Breast epithelium (tissue), 4 donors: Measurements from ENCODE around the gene LRRFIP1. TPM values are rescaled to one million over a fixed set of nuclear protein-coding genes. Genes with fewer than 3 reads are reported as not detected.

Experiments
- DNase-seq, 2 donors: peaks; one replicate each; pipeline ENCODE4 v3.0.0-alpha.2; 2019; ENCODE audit warnings: low spot score in 2 of 2
- H3K27ac ChIP-seq, 2 donors: fragments of 200-600 bp; sonication (generic) in 1 of 2; one replicate each; pipeline ENCODE4 v1.5.1; 2016 to 2019; ENCODE audit warnings: mild to moderate bottlenecking in 1 of 2
- H3K27me3 ChIP-seq, 2 donors: fragments of 200-600 bp; sonication (generic) in 1 of 2; one replicate each; pipeline versions ENCODE4 v1.5.1 to v1.6.0; 2017 to 2019; ENCODE audit warnings: control low read depth in 1 of 2, mild to moderate bottlenecking in 1 of 2
- H3K36me3 ChIP-seq: fragments of 200-600 bp; one replicate; pipeline ENCODE4 v1.5.1; 2019
- H3K4me1 ChIP-seq, 2 donors: fragments of 200-600 bp; sonication (generic); one replicate each; pipeline ENCODE4 v1.5.1; 2016 to 2019; ENCODE audit warnings: control low read depth in 1 of 2
- H3K4me3 ChIP-seq, 3 donors: fragments of 200-600 bp; sonication (generic); 1 replicate in 2 of 3; 2 replicates in 1 of 3; pipeline ENCODE4 v1.5.1; 2016 to 2019; ENCODE audit warnings: mild to moderate bottlenecking in 3 of 3, moderate library complexity in 2 of 3
- H3K9me3 ChIP-seq, 2 donors: fragments of 200-600 bp; sonication (generic) in 1 of 2; one replicate each; pipeline ENCODE4 v1.5.1; 2016 to 2019; ENCODE audit warnings: control low read depth in 1 of 2
- CTCF ChIP-seq, 3 donors: fragments of 450-650 bp; IDR thresholded peaks; one replicate each; pipeline ENCODE4 v1.5.1; 2016 to 2017; ENCODE audit warnings: antibody characterized with exemption in 3 of 3, mild to moderate bottlenecking in 3 of 3, moderate library complexity in 3 of 3
- POLR2A ChIP-seq: fragments of 450-650 bp; IDR thresholded peaks from one replicate; pipeline ENCODE4 v1.6.1; 2016; ENCODE audit warnings: antibody characterized with exemption, mild to moderate bottlenecking, moderate library complexity
- POLR2AphosphoS5 ChIP-seq, 3 donors: sonication (generic); formaldehyde crosslinking; IDR thresholded peaks; one replicate each; pipeline ENCODE4 v1.6.1; 2017; ENCODE audit warnings: antibody characterized with exemption in 3 of 3
- intact Hi-C: fragments of 100-400 bp; cut with DNase I; formaldehyde crosslinking; loops from one replicate; pipeline ENCODE4 v1.15.1; 2023; ENCODE audit warnings: low total_unique reads
- total RNA-seq, 3 donors: library from RNA; depleted of rRNA; stranded (reverse); fragments of >200 nt; gene quantifications; one replicate each; pipeline ENCODE4 v1.1.0, GENCODE V29; 2016

Gene LRRFIP1
- total RNA-seq, 3 donors from 2014 or later, result 82.6 to 136 (median 130) TPM

GRCh38 chr2:237612527-237613357 lies 14.6 kb upstream of the LRRFIP1 start:
- H3K36me3 ChIP-seq, result no peaks in the 10 kb centered on the region
- no peak overlapping the region for H3K27ac ChIP-seq
- peaks cover 3 to 5% of the 10 kb centered on the region in 2 donors for H3K4me1 ChIP-seq
- no peak for TF ChIP-seq CTCF (IDR thresholded peaks at IDR 0.05)
- no peak for TF ChIP-seq POLR2AphosphoS5 (IDR thresholded peaks at IDR 0.05)
- no peak for TF ChIP-seq POLR2A
- intact Hi-C loops, result no loop called here
- no peaks in the 10 kb centered on the region for H3K9me3 ChIP-seq
- no peak for DNase-seq
- no peak overlapping the region for H3K4me3 ChIP-seq
- H3K27me3 ChIP-seq, result no peaks in the 10 kb centered on the region

- TF ChIP-seq POLR2AphosphoS5 (IDR thresholded peaks at IDR 0.05) (no peak), POLR2A (no peak), CTCF (IDR thresholded peaks at IDR 0.05) (no peak)
- no peak for DNase-seq
- H3K27me3 ChIP-seq, result no peaks in the 10 kb centered on the region
- no peaks in the 10 kb centered on the region for H3K9me3 ChIP-seq
- no peaks in the 10 kb centered on the region for H3K36me3 ChIP-seq
- intact Hi-C loops, result no loop called here
- H3K4me1 ChIP-seq, result peaks cover 3 to 5% of the 10 kb centered on the region in 2 donors
- no peak overlapping the region for H3K4me3 ChIP-seq
- no peak overlapping the region for H3K27ac ChIP-seq
Measured at GRCh38 chr2:237613679-237614078, 13.7 kb upstream of the LRRFIP1 start.

- Histone ChIP-seq H3K4me1 (peaks cover 3 to 5% of the 10 kb centered on the region in 2 donors), H3K4me3 (no peak overlapping the region), H3K27ac (no peak overlapping the region), H3K36me3 (no peaks in the 10 kb centered on the region), H3K9me3 (no peaks in the 10 kb centered on the region), H3K27me3 (no peaks in the 10 kb centered on the region)
- TF ChIP-seq POLR2AphosphoS5 (IDR thresholded peaks at IDR 0.05) (no peak), CTCF (IDR thresholded peaks at IDR 0.05) (no peak), POLR2A (no peak)
- no peak for DNase-seq
- intact Hi-C loops, result no loop called here
Measured at GRCh38 chr2:237614151-237614720, 13.2 kb upstream of the LRRFIP1 start.

GRCh38 chr2:237615631-237616249 lies 11.6 kb upstream of the LRRFIP1 start:
- no peaks in the 10 kb centered on the region for H3K27me3 ChIP-seq
- no peaks in the 10 kb centered on the region for H3K36me3 ChIP-seq
- H3K4me1 ChIP-seq, result peaks cover 3 to 5% of the 10 kb centered on the region in 2 donors
- no peak for DNase-seq
- no peak overlapping the region for H3K4me3 ChIP-seq
- no peak for TF ChIP-seq POLR2AphosphoS5 (IDR thresholded peaks at IDR 0.05)
- no peak for TF ChIP-seq CTCF (IDR thresholded peaks at IDR 0.05)
- TF ChIP-seq POLR2A, result no peak
- no peaks in the 10 kb centered on the region for H3K9me3 ChIP-seq
- peak overlapping the region; percentile 74 to 91 for H3K27ac ChIP-seq
- intact Hi-C loops, result no loop called here

GRCh38 chr2:237616373-237616733 lies 11.0 kb upstream of the LRRFIP1 start:
- no peak for DNase-seq
- H3K27me3 ChIP-seq, result no peaks in the 10 kb centered on the region
- no peak for TF ChIP-seq POLR2AphosphoS5 (IDR thresholded peaks at IDR 0.05)
- TF ChIP-seq POLR2A, result no peak
- no peak for TF ChIP-seq CTCF (IDR thresholded peaks at IDR 0.05)
- peak overlapping the region; percentile 74 to 91 for H3K27ac ChIP-seq
- no peaks in the 10 kb centered on the region for H3K9me3 ChIP-seq
- H3K36me3 ChIP-seq, result no peaks in the 10 kb centered on the region
- H3K4me1 ChIP-seq, result peaks cover 3 to 5% of the 10 kb centered on the region in 2 donors
- intact Hi-C loops, result no loop called here
- H3K4me3 ChIP-seq, result no peak overlapping the region
